ENCODE measurements around the gene ABLIM2. TPM values are rescaled to one million over a fixed set of nuclear protein-coding genes. Genes with fewer than 3 reads are reported as not detected.

Gene ABLIM2
- total and polyA plus RNA-seq, 2 of the 13 experiments (the other 11 are each of a cell fraction or from before 2014, with no cell fraction given), result 0.20 to 0.37 TPM

- TF ChIP-seq SAFB2 (CRISPR knock-in tag; IDR thresholded peaks at IDR 0.05; ENCODE audit: borderline replicate concordance, low read depth) (peak; percentile 93), ZNF674 (CRISPR knock-in tag; IDR thresholded peaks at IDR 0.05; ENCODE audit: low read depth) (no peak; the same call in 1 of the 2 replicates), CEBPG (CRISPR knock-in tag; IDR thresholded peaks at IDR 0.05) (0 out of 2 replicates have a peak, but pooled peaks have one; percentile 16), YY1 (IDR thresholded peaks at IDR 0.05; ENCODE audit: insufficient read depth, insufficient replicate concordance, low read depth, low read length) (peak; percentile 9), MYPOP (CRISPR knock-in tag; IDR thresholded peaks at IDR 0.05) (peak; percentile 71; the same call in 1 of the 2 replicates), ZNF276 (CRISPR knock-in tag; IDR thresholded peaks at IDR 0.05; ENCODE audit: low read depth) (no peak; the same call in 1 of the 2 replicates), PRDM10 (CRISPR knock-in tag; IDR thresholded peaks at IDR 0.05; ENCODE audit: low read depth) (peak; percentile 89), MLLT10 (CRISPR knock-in tag; IDR thresholded peaks at IDR 0.05) (no peak), HNF1A (IDR thresholded peaks at IDR 0.05; ENCODE audit: low read depth) (peak; percentile 93), HNF1A (CRISPR knock-in tag; IDR thresholded peaks at IDR 0.05; ENCODE audit: borderline replicate concordance) (peak; percentile 99), RBFOX2 (IDR thresholded peaks at IDR 0.05; ENCODE audit: low read depth, low read length) (peak; percentile 88), ZKSCAN8 (CRISPR knock-in tag; IDR thresholded peaks at IDR 0.05; ENCODE audit: borderline replicate concordance) (peak; percentile 83), HIC2 (CRISPR knock-in tag; IDR thresholded peaks at IDR 0.05; ENCODE audit: low read depth) (peak; percentile 92)
These were observed 40.4 kb upstream of the ABLIM2 start, which contains the start of gene SH3TC1 (continued) for GRCh38 chr4:8198906-8199593.

Data from HepG2 (cell line).